Progenitor cell of endocrine pancreas (in vitro differentiated cells): Measurements from ENCODE around the gene TBC1D1. TPM values are rescaled to one million over a fixed set of nuclear protein-coding genes. Genes with fewer than 3 reads are reported as not detected.
A peak's percentile ranks its signal among the peaks of the same experiment; 100 is the strongest.

ENCODE experiments used
- DNase-seq: peaks from one replicate; pipeline ENCODE4 v3.0.0; 2021; ENCODE audit warnings: low spot score; ENCODE audit not compliant: unreplicated experiment
- H3K27ac Mint-ChIP-seq: 2 replicates; pipeline ENCODE4 v1.8.0; 2021; ENCODE audit warnings: mild to moderate bottlenecking, moderate library complexity, mixed read lengths
- H3K27me3 Mint-ChIP-seq: 2 replicates; pipeline ENCODE4 v1.8.0; 2021; ENCODE audit warnings: mixed read lengths
- H3K36me3 Mint-ChIP-seq: 2 replicates; pipeline ENCODE4 v1.8.0; 2022; ENCODE audit warnings: mixed read lengths; ENCODE audit not compliant: insufficient read depth
- H3K4me1 Mint-ChIP-seq: 2 replicates; pipeline ENCODE4 v1.8.0; 2021; ENCODE audit warnings: low read depth, mixed read lengths
- H3K4me3 Mint-ChIP-seq: 2 replicates; pipeline ENCODE4 v1.8.0; 2021; ENCODE audit warnings: low read depth, mild to moderate bottlenecking, moderate library complexity, mixed read lengths
- H3K9me3 Mint-ChIP-seq: 2 replicates; pipeline ENCODE4 v1.8.0; 2021; ENCODE audit warnings: low read depth, mixed read lengths
- CTCF ChIP-seq: fragments of 200-600 bp; sonication (generic); IDR thresholded peaks from one replicate; pipeline ENCODE4 v1.5.0; 2021; ENCODE audit warnings: antibody characterized with exemption, mild to moderate bottlenecking; ENCODE audit not compliant: unreplicated experiment
- total RNA-seq: library from RNA; stranded (reverse); gene quantifications from 2 replicates; pipeline ENCODE4 v1.2.1, GENCODE V29; 2021

Gene TBC1D1
- total RNA-seq, 1 donor from 2014 or later, result 138 TPM

DNA sequence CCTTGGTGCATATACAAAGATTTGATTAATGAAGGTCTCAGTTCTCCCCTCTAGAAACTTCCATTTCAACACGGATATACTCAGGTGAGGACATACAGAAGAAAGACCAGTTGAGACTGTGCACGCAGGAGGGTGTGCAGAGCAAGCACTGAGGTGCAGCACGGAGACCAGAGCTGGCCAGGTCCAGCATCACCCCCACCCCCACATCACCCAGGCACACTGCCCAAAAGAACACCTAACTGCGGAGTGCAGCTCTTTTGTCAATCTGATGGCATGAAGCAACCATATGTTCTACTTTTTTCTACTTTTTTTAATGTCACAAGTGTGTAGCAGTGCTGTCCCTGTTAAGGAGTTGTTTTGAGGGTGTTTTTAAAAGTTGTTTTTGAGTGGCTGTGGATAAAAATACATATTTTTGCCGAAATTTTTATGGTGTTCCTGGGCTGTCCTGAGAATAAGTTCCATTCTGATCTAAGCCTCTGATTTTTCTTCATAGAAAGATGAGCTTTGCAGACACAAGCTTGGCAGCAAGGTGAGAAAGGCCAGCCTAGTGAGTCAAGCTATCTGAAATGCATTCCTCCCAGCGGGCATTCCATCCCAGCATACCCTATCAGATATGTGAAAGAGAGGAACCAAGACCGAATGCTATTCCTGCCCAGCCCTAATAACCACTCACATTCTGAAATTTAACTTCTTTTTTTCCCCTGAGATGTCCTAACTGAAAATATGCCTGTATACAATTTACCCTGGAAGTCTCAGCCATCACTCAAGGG is 243.0 kb downstream of the TBC1D1 start:
- TF ChIP-seq CTCF, result no peak

DNA sequence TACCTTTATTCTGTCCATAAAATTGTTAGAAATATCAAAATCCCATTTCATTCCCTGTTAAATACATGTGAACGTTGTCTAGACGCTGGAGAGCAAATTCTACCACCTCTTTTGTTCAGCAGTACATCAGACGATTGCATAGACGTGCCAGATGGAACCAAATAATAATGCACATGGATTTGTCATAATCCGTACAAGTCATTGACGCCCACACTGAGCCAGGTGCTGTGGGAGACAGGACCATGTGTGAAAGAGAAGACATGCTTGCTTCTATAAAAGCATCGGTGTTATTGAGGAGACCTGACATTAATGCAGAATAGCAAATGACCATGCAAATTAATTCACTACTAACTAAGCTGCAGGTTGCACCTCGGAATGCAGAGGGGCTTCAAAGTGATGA is 244.3 kb downstream of the TBC1D1 start:
- Mint-ChIP-seq H3K27me3 (no peaks in the 10 kb centered on the region), H3K4me3 (no peak overlapping the region), H3K4me1 (peaks cover 55% of the 10 kb centered on the region), H3K9me3 (no peaks in the 10 kb centered on the region), H3K36me3 (peaks cover 35% of the 10 kb centered on the region), H3K27ac (peak overlapping the region; percentile 97)
- DNase-seq, result no peak
- TF ChIP-seq CTCF, result no peak

More for the DNA sequence above, 243.0 kb downstream of the TBC1D1 start:
- no peaks in the 10 kb centered on the region for H3K9me3 Mint-ChIP-seq
- no peak for DNase-seq
- H3K36me3 Mint-ChIP-seq, result peaks cover 26% of the 10 kb centered on the region
- H3K27me3 Mint-ChIP-seq, result no peaks in the 10 kb centered on the region
- no peak overlapping the region for H3K4me3 Mint-ChIP-seq
- H3K4me1 Mint-ChIP-seq, result peaks cover 62% of the 10 kb centered on the region
- H3K27ac Mint-ChIP-seq, result peak overlapping the region; percentile 97

GRCh38 chr4:38136604-38137003 is 245.7 kb downstream of the TBC1D1 start:
- Mint-ChIP-seq H3K4me3 (no peak overlapping the region), H3K9me3 (no peaks in the 10 kb centered on the region), H3K27ac (peak overlapping the region; percentile 20), H3K27me3 (no peaks in the 10 kb centered on the region), H3K4me1 (peaks cover 45% of the 10 kb centered on the region), H3K36me3 (peaks cover 38% of the 10 kb centered on the region)
- no peak for TF ChIP-seq CTCF
- DNase-seq, result no peak

- H3K9me3 Mint-ChIP-seq, result no peaks in the 10 kb centered on the region
- H3K4me1 Mint-ChIP-seq, result peaks cover 40% of the 10 kb centered on the region
- no peak overlapping the region for H3K27ac Mint-ChIP-seq
- no peak for TF ChIP-seq CTCF
- H3K36me3 Mint-ChIP-seq, result peaks cover 38% of the 10 kb centered on the region
- no peak for DNase-seq
- no peak overlapping the region for H3K4me3 Mint-ChIP-seq
- no peaks in the 10 kb centered on the region for H3K27me3 Mint-ChIP-seq
Observed at GRCh38 chr4:38137080-38137479, 246.2 kb downstream of the TBC1D1 start.

DNA sequence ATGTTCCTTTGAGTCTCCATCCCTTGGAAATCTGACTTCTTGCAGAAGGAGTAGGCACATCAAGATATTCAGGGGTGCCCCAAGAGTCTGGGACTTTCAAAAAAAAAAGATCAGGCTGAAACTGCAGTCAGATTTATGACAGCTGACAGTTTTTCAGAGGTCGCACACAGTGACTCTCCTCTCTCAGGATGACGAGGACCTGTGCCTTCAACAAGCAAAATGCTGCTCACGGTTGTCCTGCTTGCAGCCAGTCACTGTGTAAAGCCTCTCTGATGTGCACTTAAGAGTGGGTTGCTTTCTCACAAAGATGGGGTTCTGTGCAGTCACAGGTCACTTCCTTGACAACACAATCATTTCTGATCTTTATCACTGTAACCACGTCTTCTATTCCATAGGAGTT is 247.5 kb downstream of the TBC1D1 start:
- DNase-seq, result no peak
- Mint-ChIP-seq H3K4me1 (peaks cover 29% of the 10 kb centered on the region), H3K9me3 (no peaks in the 10 kb centered on the region), H3K27ac (no peak overlapping the region), H3K27me3 (no peaks in the 10 kb centered on the region), H3K4me3 (no peak overlapping the region), H3K36me3 (peaks cover 38% of the 10 kb centered on the region)
- TF ChIP-seq CTCF, result no peak
